ENCODE measurements around the gene PTPRCAP.
"Not testable (repeated sequence)": the region's sequence is repeated elsewhere in the genome, so short reads cannot be mapped to it uniquely, and the experiment has no call there.

Gene PTPRCAP

GRCh38 chr11:67432655-67433349 lies 4.7 kb downstream of the PTPRCAP start:
- no peak overlapping the region for H3K4me3 Mint-ChIP-seq
- peaks cover 61% of the 10 kb centered on the region for H3K4me1 Mint-ChIP-seq
- no peaks in the 10 kb centered on the region for H3K9me3 Mint-ChIP-seq
- DNase-seq, result no peak
- peaks cover 10% of the 10 kb centered on the region for H3K27me3 Mint-ChIP-seq
- H3K36me3 Mint-ChIP-seq, result peaks cover 37% of the 10 kb centered on the region
- peak overlapping the region; percentile 76 for H3K27ac Mint-ChIP-seq
- CTCF ChIA-PET, result interaction anchor here (1.7 kb wide), 1 partner anchor 31 kb away, joined by 5 read pairs; the partner anchor contains the start of gene PPP1CA

DNA sequence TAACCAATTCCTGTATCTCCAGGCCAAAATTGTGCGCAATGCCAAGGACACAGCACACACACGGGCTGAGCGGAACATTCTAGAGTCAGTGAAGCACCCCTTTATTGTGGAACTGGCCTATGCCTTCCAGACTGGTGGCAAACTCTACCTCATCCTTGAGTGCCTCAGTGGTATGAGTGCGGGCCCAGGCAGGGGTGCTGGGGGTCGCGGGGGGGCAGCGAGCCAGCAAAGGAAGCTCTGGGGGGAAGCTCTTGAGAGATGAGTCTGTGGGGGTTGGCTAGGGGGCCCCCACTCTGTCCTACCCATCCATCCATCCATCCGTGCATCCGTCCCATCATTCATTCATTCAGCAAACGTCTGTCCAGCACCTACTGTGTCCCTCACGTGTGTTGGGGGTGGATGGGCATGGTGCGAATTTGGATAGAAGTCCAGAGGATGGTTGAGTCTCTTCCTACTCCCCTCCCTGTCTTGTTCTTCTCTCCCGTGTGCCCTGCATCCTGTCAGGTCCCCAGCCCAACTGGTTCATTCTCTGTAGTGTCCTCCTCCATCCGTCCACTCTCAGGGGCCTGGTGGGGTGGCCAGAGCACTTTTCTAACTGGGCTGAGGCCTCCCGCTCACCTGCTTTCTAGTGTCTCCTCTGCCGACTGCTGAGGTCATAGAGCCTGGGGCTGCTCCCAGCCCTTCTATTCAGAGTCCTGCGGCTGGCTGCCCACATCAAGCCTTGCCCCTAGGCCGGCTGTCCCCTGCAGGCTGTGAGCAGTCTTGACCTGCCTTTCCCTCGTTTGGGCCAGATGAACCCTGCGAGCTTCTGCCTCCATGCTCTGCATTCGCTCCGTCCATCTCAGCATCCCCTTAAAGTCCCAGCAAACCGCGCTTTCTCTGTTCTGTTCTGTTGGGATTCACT lies 5.9 kb downstream of the PTPRCAP start:
- H3K27me3 Mint-ChIP-seq, result peaks cover 6% of the 10 kb centered on the region
- H3K36me3 Mint-ChIP-seq, result peaks cover 28% of the 10 kb centered on the region
- peak overlapping the region; percentile 14 for H3K4me3 Mint-ChIP-seq
- no peak for DNase-seq
- peak overlapping the region; percentile 75 for H3K27ac Mint-ChIP-seq
- H3K4me1 Mint-ChIP-seq, result peaks cover 71% of the 10 kb centered on the region
- CTCF ChIA-PET, result interaction anchor here (1.7 kb wide), 1 partner anchor 30 kb away, joined by 5 read pairs; the partner anchor contains the start of gene PPP1CA
- no peaks in the 10 kb centered on the region for H3K9me3 Mint-ChIP-seq

DNA sequence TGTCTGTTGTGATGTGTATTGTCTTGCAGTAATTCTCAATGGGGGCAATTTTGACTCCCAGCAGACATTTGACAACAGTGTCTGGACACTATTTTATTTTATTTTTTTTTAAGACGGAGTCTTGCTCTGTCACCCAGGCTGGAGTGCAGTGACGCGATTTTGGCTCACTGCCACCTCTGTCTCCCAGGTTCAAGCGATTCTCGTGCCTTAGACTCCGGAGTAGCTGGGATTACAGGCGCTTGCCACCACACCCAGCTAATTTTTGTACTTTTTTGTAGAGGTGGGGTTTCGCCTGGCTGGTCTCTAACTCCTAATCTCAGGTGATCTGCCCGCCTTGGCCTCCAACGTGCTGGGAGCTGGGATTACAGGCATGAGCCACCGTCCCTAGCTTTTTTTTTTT lies 7.8 kb downstream of the PTPRCAP start:
- H3K27me3 Mint-ChIP-seq, result peaks cover 6% of the 10 kb centered on the region
- H3K36me3 Mint-ChIP-seq, result peaks cover 16% of the 10 kb centered on the region
- H3K4me1 Mint-ChIP-seq, result peaks cover 72% of the 10 kb centered on the region
- CTCF ChIA-PET, result no interaction called here
- peak overlapping the region; percentile 98 for H3K4me3 Mint-ChIP-seq
- peak overlapping the region; percentile 95 for H3K27ac Mint-ChIP-seq
- H3K9me3 Mint-ChIP-seq, result no peaks in the 10 kb centered on the region
- no peak for DNase-seq

DNA sequence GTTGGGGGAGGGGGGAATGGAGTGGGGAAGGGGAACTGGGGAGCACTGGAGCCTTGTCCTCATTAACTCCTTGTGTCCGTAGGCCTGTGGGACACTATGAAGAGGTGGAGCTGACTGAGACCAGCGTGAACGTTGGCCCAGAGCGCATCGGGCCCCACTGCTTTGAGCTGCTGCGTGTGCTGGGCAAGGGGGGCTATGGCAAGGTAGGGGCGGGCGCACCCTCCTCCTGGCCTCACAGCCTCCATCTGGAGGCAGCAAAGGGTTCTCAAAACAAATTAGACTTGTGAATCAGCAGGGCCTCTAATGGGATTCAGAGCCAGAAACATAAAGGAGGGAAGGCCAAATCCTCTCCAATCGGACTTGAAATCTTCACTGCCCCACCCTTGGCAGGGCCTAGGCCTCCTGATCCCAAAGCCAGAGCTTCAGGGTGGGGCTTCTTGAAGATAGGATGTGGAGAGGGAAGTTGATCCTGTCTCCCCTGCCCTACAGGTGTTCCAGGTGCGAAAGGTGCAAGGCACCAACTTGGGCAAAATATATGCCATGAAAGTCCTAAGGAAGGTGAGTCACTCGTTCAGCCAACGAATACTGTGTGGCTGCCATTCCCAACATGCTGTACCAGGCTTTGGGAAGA lies 8.3 kb downstream of the PTPRCAP start:
- Mint-ChIP-seq H3K4me3 (peak overlapping the region; percentile 98), H3K9me3 (no peaks in the 10 kb centered on the region), H3K27ac (peak overlapping the region; percentile 95), H3K36me3 (peaks cover 14% of the 10 kb centered on the region), H3K27me3 (peaks cover 6% of the 10 kb centered on the region), H3K4me1 (peaks cover 70% of the 10 kb centered on the region)
- DNase-seq, result no peak
- CTCF ChIA-PET, result interaction anchor here (0.9 to 1.3 kb wide), 2 partner anchors 8 to 9 kb away, joined by 4 to 5 read pairs; partner anchors contain the start of gene PTPRCAP

DNA sequence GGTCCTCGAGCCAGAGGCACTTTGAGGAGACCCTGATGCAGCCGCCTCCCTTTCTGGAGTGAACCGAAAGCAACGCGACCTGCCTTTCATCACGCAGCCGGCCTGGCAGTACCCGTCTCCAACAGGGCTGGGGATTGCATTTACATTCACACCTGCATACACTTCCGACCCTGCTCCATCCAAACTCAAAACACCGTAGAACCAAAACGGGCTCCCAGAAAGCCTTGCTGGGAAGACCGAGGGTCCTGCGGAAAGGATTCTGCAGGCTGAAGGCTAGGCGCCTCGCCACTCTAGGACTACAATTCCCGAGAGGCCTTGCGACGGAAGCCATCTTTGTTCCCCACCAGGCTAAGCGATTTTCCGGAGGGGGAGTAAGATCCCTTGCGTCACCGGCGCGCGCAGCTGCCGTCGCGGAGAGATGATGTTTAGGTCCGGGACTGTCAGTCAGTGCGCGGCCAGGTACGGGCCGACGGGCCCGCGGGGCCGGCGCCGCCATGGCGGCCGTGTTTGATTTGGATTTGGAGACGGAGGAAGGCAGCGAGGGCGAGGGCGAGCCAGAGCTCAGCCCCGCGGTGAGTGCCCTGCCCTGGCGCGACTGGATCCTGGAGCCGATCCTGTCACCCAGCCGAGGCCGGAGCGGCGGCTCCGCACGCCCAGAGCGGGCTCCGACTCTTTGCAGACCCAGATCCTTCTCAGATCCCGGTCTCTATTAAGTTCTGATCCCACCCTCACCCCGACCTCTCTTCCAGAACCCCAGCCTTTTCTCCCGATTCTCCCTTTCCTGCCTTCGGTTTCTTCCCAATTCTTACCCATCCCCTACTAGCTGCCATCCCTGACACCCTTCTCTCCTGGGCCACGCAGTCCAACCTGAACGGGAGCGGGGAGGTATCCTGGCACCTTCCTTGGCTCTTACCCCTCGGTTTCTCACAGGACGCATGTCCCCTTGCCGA lies 9.2 kb downstream of the PTPRCAP start, which contains the start of gene RPS6KB2:
TSS of gene RPS6KB2 (plus strand) at position 443 of the 950 bp plus-strand sequence. CDS start at position 495, 52 bp downstream.
- Mint-ChIP-seq H3K27ac (peak within 1 kb of the TSS; percentile 95), H3K4me3 (peak within 1 kb of the TSS; percentile 98), H3K27me3 (peaks cover 6% of the 10 kb centered on the region), H3K4me1 (peaks cover 64% of the 10 kb centered on the region), H3K36me3 (peaks cover 13% of the 10 kb centered on the region), H3K9me3 (no peaks in the 10 kb centered on the region)
- CTCF ChIA-PET, result interaction anchor here (0.9 to 1.3 kb wide), 2 partner anchors 9 to 10 kb away, joined by 4 to 5 read pairs; partner anchors contain the start of gene PTPRCAP
- DNase-seq, result peak; percentile 100

- DNase-seq, H3K9me3 Mint-ChIP-seq, H3K27me3 Mint-ChIP-seq, CTCF ChIA-PET: not testable (repeated sequence)
- Mint-ChIP-seq H3K27ac (peak overlapping the region; percentile 95), H3K4me1 (peaks cover 62% of the 10 kb centered on the region), H3K36me3 (peaks cover 10% of the 10 kb centered on the region), H3K4me3 (peak overlapping the region; percentile 98)
Measured at GRCh38 chr11:67427364-67427859, 10.1 kb downstream of the PTPRCAP start.

DNA sequence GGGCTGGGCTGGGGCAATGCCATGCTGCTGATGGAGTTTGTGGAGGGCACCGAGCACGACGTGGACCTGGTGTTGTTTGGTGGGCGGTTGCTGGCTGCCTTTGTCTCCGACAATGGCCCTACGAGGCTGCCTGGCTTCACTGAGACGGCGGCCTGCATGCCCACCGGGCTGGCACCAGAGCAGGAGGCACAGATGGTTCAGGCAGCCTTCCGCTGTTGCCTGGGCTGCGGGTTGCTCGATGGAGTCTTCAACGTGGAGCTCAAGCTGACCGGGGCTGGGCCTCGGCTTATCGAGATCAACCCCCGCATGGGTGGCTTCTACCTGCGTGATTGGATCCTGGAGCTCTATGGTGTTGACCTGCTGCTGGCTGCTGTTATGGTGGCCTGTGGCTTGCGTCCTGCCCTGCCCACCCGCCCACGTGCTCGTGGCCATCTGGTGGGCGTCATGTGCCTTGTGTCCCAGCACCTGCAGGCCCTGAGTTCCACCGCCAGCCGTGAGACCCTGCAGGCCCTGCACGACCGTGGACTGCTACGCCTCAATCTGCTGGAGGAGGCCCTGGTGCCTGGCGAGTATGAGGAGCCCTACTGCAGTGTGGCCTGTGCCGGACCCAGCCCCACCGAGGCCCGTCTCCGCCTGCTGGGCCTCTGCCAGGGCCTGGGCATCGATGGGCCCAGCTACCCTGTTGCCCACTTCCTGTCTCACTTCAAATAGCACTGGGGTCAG lies 13.4 kb downstream of the PTPRCAP start:
- CTCF ChIA-PET, result no interaction called here
- peaks cover 2% of the 10 kb centered on the region for H3K36me3 Mint-ChIP-seq
- no peak for DNase-seq
- H3K4me3 Mint-ChIP-seq, result no peak overlapping the region
- H3K4me1 Mint-ChIP-seq, result peaks cover 60% of the 10 kb centered on the region
- no peak overlapping the region for H3K27ac Mint-ChIP-seq
- H3K27me3 Mint-ChIP-seq, result peaks cover 18% of the 10 kb centered on the region
- no peaks in the 10 kb centered on the region for H3K9me3 Mint-ChIP-seq

DNA sequence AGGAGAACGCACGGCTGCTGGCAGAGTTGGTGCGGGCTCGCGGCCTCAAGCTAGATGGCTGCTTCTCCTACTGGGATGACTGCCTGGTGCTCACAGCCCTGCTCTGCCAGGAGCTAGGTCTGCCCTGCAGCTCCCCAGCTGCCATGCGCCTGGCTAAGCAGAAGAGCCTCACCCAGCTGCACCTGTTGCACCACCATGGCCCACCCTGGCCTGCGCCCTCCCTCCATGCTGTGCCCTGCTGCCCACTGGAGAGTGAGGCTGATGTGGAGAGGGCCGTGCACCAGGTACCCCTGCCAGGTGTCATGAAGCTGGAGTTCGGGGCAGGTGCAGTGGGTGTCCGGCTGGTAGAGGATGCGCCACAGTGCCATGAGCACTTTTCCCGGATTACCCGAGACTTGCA lies 14.0 kb downstream of the PTPRCAP start:
- Mint-ChIP-seq H3K4me1 (peaks cover 63% of the 10 kb centered on the region), H3K27me3 (peaks cover 21% of the 10 kb centered on the region), H3K27ac (no peak overlapping the region), H3K36me3 (no peaks in the 10 kb centered on the region), H3K4me3 (no peak overlapping the region), H3K9me3 (no peaks in the 10 kb centered on the region)
- DNase-seq, result no peak
- CTCF ChIA-PET, result interaction anchor here (0.6 kb wide), 1 partner anchor 781 kb away, joined by 3 read pairs; no protein-coding TSS in a partner anchor

- DNase-seq, result no peak
- CTCF ChIA-PET, result interaction anchor here (0.6 kb wide), 1 partner anchor 781 kb away, joined by 3 read pairs; no protein-coding TSS in a partner anchor
- Mint-ChIP-seq H3K9me3 (no peaks in the 10 kb centered on the region), H3K4me1 (peaks cover 65% of the 10 kb centered on the region), H3K27me3 (peaks cover 23% of the 10 kb centered on the region), H3K4me3 (no peak overlapping the region), H3K27ac (no peak overlapping the region), H3K36me3 (no peaks in the 10 kb centered on the region)
Measured at GRCh38 chr11:67422891-67423290, 14.6 kb downstream of the PTPRCAP start.

GRCh38 chr11:67421430-67422031 lies 16.0 kb downstream of the PTPRCAP start:
- Mint-ChIP-seq H3K27me3 (peaks cover 27% of the 10 kb centered on the region), H3K27ac (peak overlapping the region; percentile 77), H3K9me3 (no peaks in the 10 kb centered on the region), H3K4me1 (peaks cover 64% of the 10 kb centered on the region), H3K36me3 (no peaks in the 10 kb centered on the region), H3K4me3 (peak overlapping the region; percentile 62)
- CTCF ChIA-PET, result interaction anchor here (2.4 kb wide), 1 partner anchor 20 kb away, joined by 9 read pairs; the partner anchor contains the start of gene PPP1CA
- no peak for DNase-seq

GRCh38 chr11:67420646-67421429 lies 16.6 kb downstream of the PTPRCAP start:
- no peaks in the 10 kb centered on the region for H3K9me3 Mint-ChIP-seq

More at GRCh38 chr11:67420646-67421429, 16.6 kb downstream of the PTPRCAP start:
- peak; percentile 98 for DNase-seq
- H3K27me3 Mint-ChIP-seq, result peaks cover 34% of the 10 kb centered on the region
- peak overlapping the region; percentile 77 for H3K27ac Mint-ChIP-seq
- peak overlapping the region; percentile 76 for H3K4me3 Mint-ChIP-seq
- CTCF ChIA-PET, result interaction anchor here (1.6 to 2.4 kb wide), 2 partner anchors 17 to 19 kb away, joined by 6 to 9 read pairs; partner anchors contain the start of genes PPP1CA and PTPRCAP
- peaks cover 67% of the 10 kb centered on the region for H3K4me1 Mint-ChIP-seq
- no peaks in the 10 kb centered on the region for H3K36me3 Mint-ChIP-seq
